ENCODE data around the gene QSOX1.

- no peak for TF ChIP-seq CTCF (IDR thresholded peaks at IDR 0.05; ENCODE audit: insufficient read depth, low read length, poor library complexity, severe bottlenecking)
- no peak for TF ChIP-seq EZH2phosphoT487 (conservative IDR thresholded peaks at IDR 0.05; ENCODE audit: low read length)
Measured at GRCh38 chr1:180211156-180211859, 56.6 kb downstream of the QSOX1 start.

Data from SU-DHL-6 (cell line).